GM04503 (cell line): ENCODE results near the gene ITGA6.

Experiments
- DNase-seq: peaks from one replicate; pipeline ENCODE4 v3.0.0-alpha.2; 2012; ENCODE audit warnings: low read depth

Gene ITGA6

GRCh38 chr2:172442072-172442895, 14.9 kb downstream of the ITGA6 start:
- DNase-seq, result peak; percentile 71

GRCh38 chr2:172445851-172446250, 18.5 kb downstream of the ITGA6 start:
- DNase-seq, result no peak

- DNase-seq, result no peak
Measured at GRCh38 chr2:172446474-172447063, 19.2 kb downstream of the ITGA6 start.

GRCh38 chr2:172447811-172448493, 20.6 kb downstream of the ITGA6 start:
- no peak for DNase-seq

GRCh38 chr2:172448544-172449267, 21.3 kb downstream of the ITGA6 start:
- DNase-seq, result no peak

GRCh38 chr2:172449911-172450550, 22.6 kb downstream of the ITGA6 start:
- no peak for DNase-seq

- no peak for DNase-seq
Measured at GRCh38 chr2:172451923-172452322, 24.5 kb downstream of the ITGA6 start.

- no peak for DNase-seq
Measured at GRCh38 chr2:172452845-172453244, 25.5 kb downstream of the ITGA6 start.

- DNase-seq, result no peak
Measured at GRCh38 chr2:172454404-172455120, 27.2 kb downstream of the ITGA6 start.

- no peak for DNase-seq
Measured at GRCh38 chr2:172455121-172455515, 27.7 kb downstream of the ITGA6 start.

GRCh38 chr2:172456002-172456401, 28.6 kb downstream of the ITGA6 start:
- no peak for DNase-seq

- no peak for DNase-seq
Measured at GRCh38 chr2:172457536-172457935, 30.1 kb downstream of the ITGA6 start.

GRCh38 chr2:172458561-172459124, 31.3 kb downstream of the ITGA6 start:
- DNase-seq, result no peak

GRCh38 chr2:172460780-172461201, 33.4 kb downstream of the ITGA6 start:
- DNase-seq, result no peak

GRCh38 chr2:172461591-172462372, 34.4 kb downstream of the ITGA6 start:
- DNase-seq, result no peak

GRCh38 chr2:172462373-172462848, 35.0 kb downstream of the ITGA6 start:
- DNase-seq, result no peak

GRCh38 chr2:172462849-172463381, 35.5 kb downstream of the ITGA6 start:
- DNase-seq, result no peak

GRCh38 chr2:172464400-172465129, 37.2 kb downstream of the ITGA6 start:
- DNase-seq, result no peak
